HEK293T (cell line): ENCODE results near the gene CDKN3.
"Not testable (repeated sequence)": the region's sequence is repeated elsewhere in the genome, so short reads cannot be mapped to it uniquely, and the experiment has no call there.

Experiments used
- CTCF ChIA-PET: fragments of 350-600 bp; formaldehyde crosslinking; extraction: SDS; loops from one replicate; lab custom pipeline; 2021; ENCODE audit warnings: antibody characterized with exemption, inconsistent platforms; lab: Yijun Ruan, JAX
- POLR2A ChIA-PET: fragments of 350-600 bp; formaldehyde crosslinking; extraction: SDS; loops from one replicate; lab custom pipeline; 2020; ENCODE audit warnings: antibody characterized with exemption, inconsistent platforms; lab: Yijun Ruan, JAX
- DNase-seq: peaks from one replicate; pipeline ENCODE4 v3.0.0; 2012; ENCODE audit warnings: mixed read lengths; ENCODE audit errors: extremely low spot score
- ARNT ChIP-seq: fragments of 450-650 bp; IDR thresholded peaks from 2 replicates; pipeline ENCODE4 v1.6.1; 2017; ENCODE audit warnings: mild to moderate bottlenecking
- BHLHE40 ChIP-seq: fragments of 450-650 bp; IDR thresholded peaks from 2 replicates; pipeline ENCODE4 v1.6.1; 2016; ENCODE audit warnings: mild to moderate bottlenecking, moderate library complexity, borderline replicate concordance
- CTBP1 ChIP-seq: fragments of 450-650 bp; IDR thresholded peaks from 2 replicates; pipeline ENCODE4 v1.6.1; 2016; ENCODE audit warnings: borderline replicate concordance
- ELF4 ChIP-seq: fragments of 450-650 bp; IDR thresholded peaks from 2 replicates; pipeline ENCODE4 v1.6.1; 2017; ENCODE audit warnings: antibody characterized with exemption
- FOXA1 ChIP-seq: fragments of 450-650 bp; IDR thresholded peaks from 2 replicates; pipeline ENCODE4 v1.6.1; 2016; ENCODE audit warnings: mild to moderate bottlenecking
- FOXK2 ChIP-seq: fragments of 450-650 bp; IDR thresholded peaks from 2 replicates; pipeline ENCODE4 v1.6.1; 2016; ENCODE audit warnings: mild to moderate bottlenecking
- FOXM1 ChIP-seq: fragments of 450-650 bp; IDR thresholded peaks from 2 replicates; pipeline ENCODE4 v1.6.1; 2017; ENCODE audit warnings: mild to moderate bottlenecking, borderline replicate concordance
- HDGF ChIP-seq: fragments of 450-650 bp; IDR thresholded peaks from 2 replicates; pipeline ENCODE4 v1.6.1; 2017; ENCODE audit warnings: antibody characterized with exemption, borderline replicate concordance
- L3MBTL2 ChIP-seq: fragments of 450-650 bp; conservative IDR thresholded peaks from 2 replicates; pipeline ENCODE4 v1.6.1; 2016; ENCODE audit warnings: mild to moderate bottlenecking
- LEF1 ChIP-seq: fragments of 450-650 bp; IDR thresholded peaks from 2 replicates; pipeline ENCODE4 v1.6.1; 2017; ENCODE audit warnings: mild to moderate bottlenecking, borderline replicate concordance
- NFRKB ChIP-seq: fragments of 450-650 bp; IDR thresholded peaks from 2 replicates; pipeline ENCODE4 v1.6.1; 2016; ENCODE audit warnings: mild to moderate bottlenecking, moderate library complexity
- PKNOX1 ChIP-seq: fragments of 450-650 bp; IDR thresholded peaks from 2 replicates; pipeline ENCODE4 v1.6.1; 2016
- SP1 ChIP-seq: fragments of 450-650 bp; IDR thresholded peaks from 2 replicates; pipeline ENCODE4 v1.6.1; 2017
- SUZ12 ChIP-seq: fragments of 450-650 bp; IDR thresholded peaks from 2 replicates; pipeline ENCODE4 v1.6.1; 2016; ENCODE audit warnings: mild to moderate bottlenecking
- TARDBP ChIP-seq: fragments of 450-650 bp; IDR thresholded peaks from 2 replicates; pipeline ENCODE4 v1.6.1; 2016
- ZNF384 ChIP-seq: fragments of 450-650 bp; IDR thresholded peaks from 2 replicates; pipeline ENCODE4 v1.6.1; 2016

Gene CDKN3

GRCh38 chr14:54425068-54425467, 28.3 kb downstream of the CDKN3 start:
- TF ChIP-seq ARNT: no peak
- no peak for TF ChIP-seq ELF4
- TF ChIP-seq L3MBTL2: no peak
- no peak for TF ChIP-seq FOXM1
- TF ChIP-seq SUZ12: no peak
- no peak for TF ChIP-seq PKNOX1
- TF ChIP-seq FOXA1: no peak
- no peak for TF ChIP-seq ZNF384
- TF ChIP-seq LEF1: no peak
- TF ChIP-seq BHLHE40: no peak
- TF ChIP-seq HDGF: no peak
- no peak for TF ChIP-seq NFRKB
- no peak for TF ChIP-seq SP1
- no peak for TF ChIP-seq FOXK2
- POLR2A ChIA-PET: interaction anchor here (1.7 kb wide), 1 partner anchor 58 kb away, joined by 5 read pairs; no protein-coding TSS in a partner anchor
- DNase-seq: no peak
- CTCF ChIA-PET: no interaction called here

GRCh38 chr14:54425537-54426274, 28.9 kb downstream of the CDKN3 start:
- ChIA-PET CTCF (no interaction called here), POLR2A (no interaction called here)
- TF ChIP-seq TARDBP (no peak), PKNOX1 (peak; percentile 57; the same call in 1 of the 2 replicates)
- DNase-seq: no peak

- ChIA-PET CTCF (interaction anchor here (1.1 kb wide), 1 partner anchor 61 kb away, joined by 3 read pairs; no protein-coding TSS in a partner anchor), POLR2A (no interaction called here)
- TF ChIP-seq ZNF384: no peak
- TF ChIP-seq FOXK2: no peak
- no peak for TF ChIP-seq SUZ12
- no peak for TF ChIP-seq LEF1
- TF ChIP-seq FOXM1: no peak
- TF ChIP-seq HDGF: no peak
- TF ChIP-seq ELF4: no peak
- no peak for TF ChIP-seq SP1
- TF ChIP-seq FOXA1: no peak
- TF ChIP-seq NFRKB: no peak
- no peak for TF ChIP-seq TARDBP
- no peak for TF ChIP-seq CTBP1
- no peak for TF ChIP-seq BHLHE40
- TF ChIP-seq PKNOX1: no peak
- no peak for TF ChIP-seq L3MBTL2
- no peak for DNase-seq
Observed at GRCh38 chr14:54427871-54428270, 31.1 kb downstream of the CDKN3 start.

- no peak for DNase-seq
- no peak for TF ChIP-seq FOXK2
- no peak for TF ChIP-seq ELF4
- TF ChIP-seq ARNT: no peak
- no peak for TF ChIP-seq FOXA1
- no peak for TF ChIP-seq SP1
- no peak for TF ChIP-seq FOXM1
- no peak for TF ChIP-seq SUZ12
- TF ChIP-seq HDGF: no peak
- TF ChIP-seq NFRKB: no peak
- TF ChIP-seq L3MBTL2: no peak
- TF ChIP-seq BHLHE40: no peak
- TF ChIP-seq PKNOX1: no peak
- TF ChIP-seq CTBP1: no peak
- TF ChIP-seq LEF1: no peak
- no peak for TF ChIP-seq ZNF384
- TF ChIP-seq TARDBP: no peak
- CTCF ChIA-PET: no interaction called here
- POLR2A ChIA-PET: interaction anchor here (1.2 kb wide), 1 partner anchor 61 kb away, joined by 5 read pairs; no protein-coding TSS in a partner anchor
Observed at GRCh38 chr14:54428527-54428926, 31.7 kb downstream of the CDKN3 start.

GRCh38 chr14:54435500-54435981, 38.7 kb downstream of the CDKN3 start:
- POLR2A ChIA-PET: interaction anchor here (1.3 to 1.9 kb wide), 2 partner anchors 39 to 68 kb away, joined by 4 read pairs; partner anchors contain the start of gene CDKN3
- DNase-seq: no peak
- CTCF ChIA-PET: interaction anchor here (0.6 to 1.3 kb wide), 2 partner anchors 15 to 448 kb away, joined by 3 to 5 read pairs; no protein-coding TSS in a partner anchor
- TF ChIP-seq NFRKB (no peak), ZNF384 (no peak), CTBP1 (no peak), SP1 (no peak), BHLHE40 (no peak), ARNT (no peak), TARDBP (no peak), HDGF (no peak), PKNOX1 (no peak), FOXM1 (no peak), SUZ12 (no peak), ELF4 (no peak), L3MBTL2 (no peak)

- POLR2A ChIA-PET: interaction anchor here (0.7 kb wide), 1 partner anchor 70 kb away, joined by 3 read pairs; no protein-coding TSS in a partner anchor
- CTCF ChIA-PET: interaction anchor here (1.0 kb wide), 1 partner anchor 17 kb away, joined by 3 read pairs; no protein-coding TSS in a partner anchor
- DNase-seq: not testable (repeated sequence)
Observed at GRCh38 chr14:54437954-54438353, 41.1 kb downstream of the CDKN3 start.
